ENCODE measurements around the gene GAGE12J. TPM values are rescaled to one million over a fixed set of nuclear protein-coding genes. Genes with fewer than 3 reads are reported as not detected.

The GAGE12J gene
- total and polyA plus RNA-seq, 9 of the 15 experiments (the other 6 are each of a cell fraction or from before 2014, with no cell fraction given) = 0.20 to 0.84 (median 0.64) TPM; not detected in 5

DNA sequence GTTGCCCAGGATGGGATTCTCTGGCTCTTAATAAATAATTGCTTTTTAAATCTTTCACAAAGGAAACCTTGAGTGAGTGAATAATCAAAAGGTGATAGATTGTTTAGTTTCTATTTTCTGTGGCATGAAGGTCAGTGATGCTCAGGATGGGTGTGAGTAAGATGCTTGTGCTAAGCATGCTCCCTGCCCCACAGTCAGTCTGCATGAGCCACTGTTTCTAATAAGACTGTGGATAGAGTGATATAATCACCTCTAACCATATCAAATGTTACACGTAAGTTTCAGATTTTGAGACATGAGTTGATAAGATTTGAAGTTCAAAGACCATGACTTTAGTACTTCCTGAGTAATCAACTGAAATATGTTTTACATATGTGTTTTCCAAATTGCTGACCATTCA is 21.1 kb upstream of the GAGE12J start:
- Histone ChIP-seq H3K9me1 (ENCODE audit: control insufficient read depth, insufficient read depth, low read length) (no peaks in the 10 kb centered on the region), H3K4me3 (no peak overlapping the region), H4K20me1 (replicated peaks; ENCODE audit: control insufficient read depth, insufficient read depth, low read length) (no peaks in the 10 kb centered on the region), H3K9me3 (replicated peaks; ENCODE audit: control insufficient read depth, insufficient read depth, low read depth, low read length) (no peaks in the 10 kb centered on the region), H3K4me2 (ENCODE audit: insufficient read depth, low read length) (no peak overlapping the region), H2AFZ (ENCODE audit: low read depth, low read length) (no peak overlapping the region), H3K36me3 (ENCODE audit: control insufficient read depth, insufficient read depth, low read length) (no peaks in the 10 kb centered on the region), H3K4me1 (replicated peaks in 1 of 2; ENCODE audit: control insufficient read depth in 2 of 2, insufficient read depth in 2 of 2, low read length in 2 of 2) (no peaks in the 10 kb centered on the region; a peak in 1 of 5 replicates), H3K27ac (ENCODE audit: extremely low read depth, low read depth, low read length) (no peak overlapping the region), H3K27me3 (ENCODE audit: control insufficient read depth in 2 of 2, insufficient read depth in 2 of 2, low read length in 2 of 2) (peaks cover 0 to 7% of the 10 kb centered on the region in 2 experiments; a peak in 2 of 5 replicates), H3K79me2 (ENCODE audit: control insufficient read depth, insufficient read depth, low read length) (no peaks in the 10 kb centered on the region), H3K9ac (ENCODE audit: insufficient read depth in 1 of 2, low read depth in 2 of 2, low read length in 2 of 2) (no peak overlapping the region)
- no TSS peak for BruUV-seq (replicated peaks)
- ATAC-seq (no peak), DNase-seq (ENCODE audit: extremely low read depth in 1 of 4, low spot score in 3 of 4) (no peak), FAIRE-seq (no peak)
- 11% methylated on average over 1 of the region's 1 CpG for WGBS (ENCODE audit: insufficient coverage, low coverage, missing lambda C conversion rate)
- intact Hi-C loops (cut with micrococcal nuclease) (no loop called here), in situ Hi-C loops (cut with MboI) (loop anchor here (10.0 kb wide), 1 partner anchor 264 kb away; the partner anchor contains the start of gene GAGE12F)
- no peak for TF ChIP-seq COPS2 (conservative IDR thresholded peaks at IDR 0.05)
- no peak for TF ChIP-seq ID3 (CRISPR knock-in tag; IDR thresholded peaks at IDR 0.05)
- no peak for TF ChIP-seq ID3 (tag; IDR thresholded peaks at IDR 0.05)
- TF ChIP-seq CEBPZ (IDR thresholded peaks at IDR 0.05; ENCODE audit: borderline replicate concordance, low read depth, low read length) = no peak
- TF ChIP-seq C11orf30 (IDR thresholded peaks at IDR 0.05; ENCODE audit: low read depth) = 0 out of 2 replicates have a peak, but pooled peaks have one; percentile 27
- no peak for TF ChIP-seq KAT7 (CRISPR knock-in tag; IDR thresholded peaks at IDR 0.05; ENCODE audit: borderline replicate concordance)
- TF ChIP-seq ZNF316 (IDR thresholded peaks at IDR 0.05) = peak; percentile 75
- POLR2A ChIA-PET = no interaction called here
- CTCF ChIA-PET (ENCODE audit: low intra/inter-chr PET ratio) = no interaction called here

All from K562 (cell line).